Esophagus muscularis mucosa (tissue), 4 donors: ENCODE data around the gene EMP1.

Source experiments
- CTCF ChIP-seq, 3 experiments: fragments of 200-600 bp in 2 of 3; fragments of 450-650 bp in 1 of 3; sonication (generic) in 2 of 3; IDR thresholded peaks; one replicate each; pipeline ENCODE4 v1.5.1; 2017 to 2019; ENCODE audit warnings: antibody characterized with exemption in 3 of 3, mild to moderate bottlenecking in 2 of 3, moderate library complexity in 1 of 3
- EP300 ChIP-seq: sonication (generic); formaldehyde crosslinking; IDR thresholded peaks from one replicate; pipeline ENCODE4 v1.6.1; 2017; ENCODE audit warnings: antibody characterized with exemption
- POLR2A ChIP-seq: fragments of 450-650 bp; IDR thresholded peaks from one replicate; pipeline ENCODE4 v1.6.1; 2017; ENCODE audit warnings: antibody characterized with exemption, moderate library complexity, mild to moderate bottlenecking, low read depth
- POLR2AphosphoS5 ChIP-seq, 2 donors: sonication (generic); formaldehyde crosslinking; IDR thresholded peaks; one replicate each; pipeline ENCODE4 v1.6.1; 2017; ENCODE audit warnings: antibody characterized with exemption in 2 of 2

- TF ChIP-seq CTCF (IDR thresholded peaks at IDR 0.05) (no peak), EP300 (no peak), POLR2AphosphoS5 (IDR thresholded peaks at IDR 0.05) (no peak), POLR2A (no peak)
These were observed 43.8 kb upstream of the EMP1 start for GRCh38 chr12:13152756-13153155.
